Measurements from ENCODE around the gene OLA1.

DNA sequence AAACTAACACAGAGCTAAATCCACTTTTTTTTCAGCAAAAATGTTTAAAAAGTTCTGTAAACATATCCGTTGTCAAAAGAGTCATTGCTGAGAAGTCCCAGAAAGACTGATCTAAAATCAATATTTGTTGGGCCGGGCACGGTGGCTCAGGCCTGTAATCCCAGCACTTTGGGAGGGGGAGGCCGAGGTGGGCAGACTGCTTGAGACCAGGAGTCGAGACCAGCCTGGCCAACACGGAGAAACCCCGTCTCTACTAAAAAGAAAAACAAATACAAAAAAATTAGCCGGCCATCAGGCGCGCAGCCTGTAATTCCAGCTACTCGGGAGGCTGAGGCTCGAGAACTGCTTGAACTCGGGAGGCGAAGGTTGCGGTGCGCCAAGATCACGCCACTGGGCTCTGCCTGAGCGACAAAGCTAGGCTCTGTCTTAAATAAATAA is 1.4 kb downstream of the OLA1 start:
- TF ChIP-seq, protein P1, sequence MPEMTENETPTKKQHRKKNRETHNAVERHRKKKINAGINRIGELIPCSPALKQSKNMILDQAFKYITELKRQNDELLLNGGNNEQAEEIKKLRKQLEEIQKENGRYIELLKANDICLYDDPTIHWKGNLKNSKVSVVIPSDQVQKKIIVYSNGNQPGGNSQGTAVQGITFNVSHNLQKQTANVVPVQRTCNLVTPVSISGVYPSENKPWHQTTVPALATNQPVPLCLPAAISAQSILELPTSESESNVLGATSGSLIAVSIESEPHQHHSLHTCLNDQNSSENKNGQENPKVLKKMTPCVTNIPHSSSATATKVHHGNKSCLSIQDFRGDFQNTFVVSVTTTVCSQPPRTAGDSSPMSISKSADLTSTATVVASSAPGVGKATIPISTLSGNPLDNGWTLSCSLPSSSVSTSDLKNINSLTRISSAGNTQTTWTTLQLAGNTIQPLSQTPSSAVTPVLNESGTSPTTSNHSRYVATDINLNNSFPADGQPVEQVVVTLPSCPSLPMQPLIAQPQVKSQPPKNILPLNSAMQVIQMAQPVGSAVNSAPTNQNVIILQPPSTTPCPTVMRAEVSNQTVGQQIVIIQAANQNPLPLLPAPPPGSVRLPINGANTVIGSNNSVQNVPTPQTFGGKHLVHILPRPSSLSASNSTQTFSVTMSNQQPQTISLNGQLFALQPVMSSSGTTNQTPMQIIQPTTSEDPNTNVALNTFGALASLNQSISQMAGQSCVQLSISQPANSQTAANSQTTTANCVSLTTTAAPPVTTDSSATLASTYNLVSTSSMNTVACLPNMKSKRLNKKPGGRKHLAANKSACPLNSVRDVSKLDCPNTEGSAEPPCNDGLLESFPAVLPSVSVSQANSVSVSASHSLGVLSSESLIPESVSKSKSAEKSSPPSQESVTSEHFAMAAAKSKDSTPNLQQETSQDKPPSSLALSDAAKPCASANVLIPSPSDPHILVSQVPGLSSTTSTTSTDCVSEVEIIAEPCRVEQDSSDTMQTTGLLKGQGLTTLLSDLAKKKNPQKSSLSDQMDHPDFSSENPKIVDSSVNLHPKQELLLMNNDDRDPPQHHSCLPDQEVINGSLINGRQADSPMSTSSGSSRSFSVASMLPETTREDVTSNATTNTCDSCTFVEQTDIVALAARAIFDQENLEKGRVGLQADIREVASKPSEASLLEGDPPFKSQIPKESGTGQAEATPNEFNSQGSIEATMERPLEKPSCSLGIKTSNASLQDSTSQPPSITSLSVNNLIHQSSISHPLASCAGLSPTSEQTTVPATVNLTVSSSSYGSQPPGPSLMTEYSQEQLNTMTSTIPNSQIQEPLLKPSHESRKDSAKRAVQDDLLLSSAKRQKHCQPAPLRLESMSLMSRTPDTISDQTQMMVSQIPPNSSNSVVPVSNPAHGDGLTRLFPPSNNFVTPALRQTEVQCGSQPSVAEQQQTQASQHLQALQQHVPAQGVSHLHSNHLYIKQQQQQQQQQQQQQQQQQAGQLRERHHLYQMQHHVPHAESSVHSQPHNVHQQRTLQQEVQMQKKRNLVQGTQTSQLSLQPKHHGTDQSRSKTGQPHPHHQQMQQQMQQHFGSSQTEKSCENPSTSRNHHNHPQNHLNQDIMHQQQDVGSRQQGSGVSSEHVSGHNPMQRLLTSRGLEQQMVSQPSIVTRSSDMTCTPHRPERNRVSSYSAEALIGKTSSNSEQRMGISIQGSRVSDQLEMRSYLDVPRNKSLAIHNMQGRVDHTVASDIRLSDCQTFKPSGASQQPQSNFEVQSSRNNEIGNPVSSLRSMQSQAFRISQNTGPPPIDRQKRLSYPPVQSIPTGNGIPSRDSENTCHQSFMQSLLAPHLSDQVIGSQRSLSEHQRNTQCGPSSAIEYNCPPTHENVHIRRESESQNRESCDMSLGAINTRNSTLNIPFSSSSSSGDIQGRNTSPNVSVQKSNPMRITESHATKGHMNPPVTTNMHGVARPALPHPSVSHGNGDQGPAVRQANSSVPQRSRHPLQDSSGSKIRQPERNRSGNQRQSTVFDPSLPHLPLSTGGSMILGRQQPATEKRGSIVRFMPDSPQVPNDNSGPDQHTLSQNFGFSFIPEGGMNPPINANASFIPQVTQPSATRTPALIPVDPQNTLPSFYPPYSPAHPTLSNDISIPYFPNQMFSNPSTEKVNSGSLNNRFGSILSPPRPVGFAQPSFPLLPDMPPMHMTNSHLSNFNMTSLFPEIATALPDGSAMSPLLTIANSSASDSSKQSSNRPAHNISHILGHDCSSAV (CRISPR knock-in tag; IDR thresholded peaks at IDR 0.05; ENCODE audit: borderline replicate concordance), result no peak
- TF ChIP-seq YEATS4 (CRISPR knock-in tag; IDR thresholded peaks at IDR 0.05; ENCODE audit: borderline replicate concordance) (no peak), ZSCAN12 (CRISPR knock-in tag; IDR thresholded peaks at IDR 0.05) (no peak), ZNF530 (CRISPR knock-in tag; IDR thresholded peaks at IDR 0.05; ENCODE audit: low read depth) (no peak), ZNF775 (CRISPR knock-in tag; IDR thresholded peaks at IDR 0.05; ENCODE audit: borderline replicate concordance) (no peak), MYNN (CRISPR knock-in tag; IDR thresholded peaks at IDR 0.05; ENCODE audit: low read depth) (no peak), RNF2 (conservative IDR thresholded peaks at IDR 0.05; ENCODE audit: low read depth) (no peak)
- TF ChIP-seq, protein P2, sequence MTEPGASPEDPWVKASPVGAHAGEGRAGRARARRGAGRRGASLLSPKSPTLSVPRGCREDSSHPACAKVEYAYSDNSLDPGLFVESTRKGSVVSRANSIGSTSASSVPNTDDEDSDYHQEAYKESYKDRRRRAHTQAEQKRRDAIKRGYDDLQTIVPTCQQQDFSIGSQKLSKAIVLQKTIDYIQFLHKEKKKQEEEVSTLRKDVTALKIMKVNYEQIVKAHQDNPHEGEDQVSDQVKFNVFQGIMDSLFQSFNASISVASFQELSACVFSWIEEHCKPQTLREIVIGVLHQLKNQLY (CRISPR knock-in tag; IDR thresholded peaks at IDR 0.05), result no peak
- TF ChIP-seq, protein P3, sequence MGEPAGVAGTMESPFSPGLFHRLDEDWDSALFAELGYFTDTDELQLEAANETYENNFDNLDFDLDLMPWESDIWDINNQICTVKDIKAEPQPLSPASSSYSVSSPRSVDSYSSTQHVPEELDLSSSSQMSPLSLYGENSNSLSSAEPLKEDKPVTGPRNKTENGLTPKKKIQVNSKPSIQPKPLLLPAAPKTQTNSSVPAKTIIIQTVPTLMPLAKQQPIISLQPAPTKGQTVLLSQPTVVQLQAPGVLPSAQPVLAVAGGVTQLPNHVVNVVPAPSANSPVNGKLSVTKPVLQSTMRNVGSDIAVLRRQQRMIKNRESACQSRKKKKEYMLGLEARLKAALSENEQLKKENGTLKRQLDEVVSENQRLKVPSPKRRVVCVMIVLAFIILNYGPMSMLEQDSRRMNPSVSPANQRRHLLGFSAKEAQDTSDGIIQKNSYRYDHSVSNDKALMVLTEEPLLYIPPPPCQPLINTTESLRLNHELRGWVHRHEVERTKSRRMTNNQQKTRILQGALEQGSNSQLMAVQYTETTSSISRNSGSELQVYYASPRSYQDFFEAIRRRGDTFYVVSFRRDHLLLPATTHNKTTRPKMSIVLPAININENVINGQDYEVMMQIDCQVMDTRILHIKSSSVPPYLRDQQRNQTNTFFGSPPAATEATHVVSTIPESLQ (CRISPR knock-in tag; conservative IDR thresholded peaks at IDR 0.05), result no peak
- TF ChIP-seq, protein P4, sequence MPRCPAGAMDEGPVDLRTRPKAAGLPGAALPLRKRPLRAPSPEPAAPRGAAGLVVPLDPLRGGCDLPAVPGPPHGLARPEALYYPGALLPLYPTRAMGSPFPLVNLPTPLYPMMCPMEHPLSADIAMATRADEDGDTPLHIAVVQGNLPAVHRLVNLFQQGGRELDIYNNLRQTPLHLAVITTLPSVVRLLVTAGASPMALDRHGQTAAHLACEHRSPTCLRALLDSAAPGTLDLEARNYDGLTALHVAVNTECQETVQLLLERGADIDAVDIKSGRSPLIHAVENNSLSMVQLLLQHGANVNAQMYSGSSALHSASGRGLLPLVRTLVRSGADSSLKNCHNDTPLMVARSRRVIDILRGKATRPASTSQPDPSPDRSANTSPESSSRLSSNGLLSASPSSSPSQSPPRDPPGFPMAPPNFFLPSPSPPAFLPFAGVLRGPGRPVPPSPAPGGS (CRISPR knock-in tag; IDR thresholded peaks at IDR 0.05), result no peak
- TF ChIP-seq, protein P5, sequence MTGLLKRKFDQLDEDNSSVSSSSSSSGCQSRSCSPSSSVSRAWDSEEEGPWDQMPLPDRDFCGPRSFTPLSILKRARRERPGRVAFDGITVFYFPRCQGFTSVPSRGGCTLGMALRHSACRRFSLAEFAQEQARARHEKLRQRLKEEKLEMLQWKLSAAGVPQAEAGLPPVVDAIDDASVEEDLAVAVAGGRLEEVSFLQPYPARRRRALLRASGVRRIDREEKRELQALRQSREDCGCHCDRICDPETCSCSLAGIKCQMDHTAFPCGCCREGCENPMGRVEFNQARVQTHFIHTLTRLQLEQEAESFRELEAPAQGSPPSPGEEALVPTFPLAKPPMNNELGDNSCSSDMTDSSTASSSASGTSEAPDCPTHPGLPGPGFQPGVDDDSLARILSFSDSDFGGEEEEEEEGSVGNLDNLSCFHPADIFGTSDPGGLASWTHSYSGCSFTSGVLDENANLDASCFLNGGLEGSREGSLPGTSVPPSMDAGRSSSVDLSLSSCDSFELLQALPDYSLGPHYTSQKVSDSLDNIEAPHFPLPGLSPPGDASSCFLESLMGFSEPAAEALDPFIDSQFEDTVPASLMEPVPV (CRISPR knock-in tag; IDR thresholded peaks at IDR 0.05), result no peak

Data from HepG2 (cell line).